HL-60 (cell line): ENCODE results near the gene KDM3A.

ENCODE experiments used
- DNase-seq, 2 experiments: peaks; one replicate each; pipeline ENCODE4 v3.0.0-alpha.2; 2010 to 2020; ENCODE audit warnings: low read depth in 1 of 2, low spot score in 1 of 2
- H3K27ac ChIP-seq: fragments of 250-450 bp; sonication (Bioruptor Pico); replicated peaks from 2 replicates; pipeline ENCODE4 v1.5.1; 2020; ENCODE audit warnings: mild to moderate bottlenecking, moderate library complexity
- H3K27me3 ChIP-seq: fragments of 250-450 bp; sonication (Bioruptor Pico); 2 replicates; pipeline ENCODE4 v1.5.1; 2021; ENCODE audit warnings: mild to moderate bottlenecking, moderate library complexity; ENCODE audit not compliant: insufficient read depth, poor library complexity, severe bottlenecking
- H3K4me3 ChIP-seq: replicated peaks from 2 replicates; pipeline ENCODE4 v1.5.1; 2011; ENCODE audit warnings: mild to moderate bottlenecking, control low read depth, low read length; ENCODE audit not compliant: insufficient read depth
- CTCF ChIP-seq: IDR thresholded peaks from one replicate; pipeline ENCODE4 v1.5.1; 2011; ENCODE audit warnings: low read length, control low read depth, inconsistent platforms; ENCODE audit not compliant: insufficient read depth
- GABPA ChIP-seq: IDR thresholded peaks from 2 replicates; pipeline ENCODE4 v1.6.1; 2012; ENCODE audit warnings: low read depth
- POLR2AphosphoS5 ChIP-seq: IDR thresholded peaks from 2 replicates; pipeline ENCODE4 v1.6.1; 2012; ENCODE audit warnings: low read depth
- SPI1 ChIP-seq: IDR thresholded peaks from 2 replicates; pipeline ENCODE4 v1.6.1; 2012; ENCODE audit warnings: low read depth, mild to moderate bottlenecking, borderline replicate concordance
- TF ChIP-seq, protein P1 (sequence below): IDR thresholded peaks from 2 replicates; pipeline ENCODE4 v1.6.1; 2012; ENCODE audit warnings: low read depth; ENCODE audit not compliant: insufficient replicate concordance

KDM3A gene

DNA sequence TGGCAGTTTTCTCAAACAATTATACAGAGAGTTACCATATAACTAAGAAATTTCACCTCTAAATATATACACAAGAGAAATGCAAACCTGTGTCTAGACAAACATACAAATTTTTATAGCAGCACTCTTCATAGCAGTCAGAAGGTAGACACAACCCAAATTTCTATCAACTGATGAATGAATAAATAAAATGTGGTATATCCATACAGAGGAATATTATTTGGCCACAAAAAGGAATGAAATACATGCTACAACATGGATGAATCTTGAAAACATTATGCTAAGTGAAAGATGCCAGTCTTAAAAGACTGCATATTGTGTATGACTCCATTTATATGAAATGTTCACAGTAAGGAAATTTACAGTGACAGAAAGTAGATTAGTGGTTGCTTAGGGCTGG is 30.6 kb upstream of the KDM3A start:
- Histone ChIP-seq H3K27me3 (no peaks in the 10 kb centered on the region), H3K27ac (no peak overlapping the region), H3K4me3 (no peak overlapping the region)
- no peak for DNase-seq
- TF ChIP-seq POLR2AphosphoS5 (no peak), CTCF (no peak), SPI1 (no peak), GABPA (no peak)
- TF ChIP-seq, protein P1, sequence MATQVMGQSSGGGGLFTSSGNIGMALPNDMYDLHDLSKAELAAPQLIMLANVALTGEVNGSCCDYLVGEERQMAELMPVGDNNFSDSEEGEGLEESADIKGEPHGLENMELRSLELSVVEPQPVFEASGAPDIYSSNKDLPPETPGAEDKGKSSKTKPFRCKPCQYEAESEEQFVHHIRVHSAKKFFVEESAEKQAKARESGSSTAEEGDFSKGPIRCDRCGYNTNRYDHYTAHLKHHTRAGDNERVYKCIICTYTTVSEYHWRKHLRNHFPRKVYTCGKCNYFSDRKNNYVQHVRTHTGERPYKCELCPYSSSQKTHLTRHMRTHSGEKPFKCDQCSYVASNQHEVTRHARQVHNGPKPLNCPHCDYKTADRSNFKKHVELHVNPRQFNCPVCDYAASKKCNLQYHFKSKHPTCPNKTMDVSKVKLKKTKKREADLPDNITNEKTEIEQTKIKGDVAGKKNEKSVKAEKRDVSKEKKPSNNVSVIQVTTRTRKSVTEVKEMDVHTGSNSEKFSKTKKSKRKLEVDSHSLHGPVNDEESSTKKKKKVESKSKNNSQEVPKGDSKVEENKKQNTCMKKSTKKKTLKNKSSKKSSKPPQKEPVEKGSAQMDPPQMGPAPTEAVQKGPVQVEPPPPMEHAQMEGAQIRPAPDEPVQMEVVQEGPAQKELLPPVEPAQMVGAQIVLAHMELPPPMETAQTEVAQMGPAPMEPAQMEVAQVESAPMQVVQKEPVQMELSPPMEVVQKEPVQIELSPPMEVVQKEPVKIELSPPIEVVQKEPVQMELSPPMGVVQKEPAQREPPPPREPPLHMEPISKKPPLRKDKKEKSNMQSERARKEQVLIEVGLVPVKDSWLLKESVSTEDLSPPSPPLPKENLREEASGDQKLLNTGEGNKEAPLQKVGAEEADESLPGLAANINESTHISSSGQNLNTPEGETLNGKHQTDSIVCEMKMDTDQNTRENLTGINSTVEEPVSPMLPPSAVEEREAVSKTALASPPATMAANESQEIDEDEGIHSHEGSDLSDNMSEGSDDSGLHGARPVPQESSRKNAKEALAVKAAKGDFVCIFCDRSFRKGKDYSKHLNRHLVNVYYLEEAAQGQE: no peak

DNA sequence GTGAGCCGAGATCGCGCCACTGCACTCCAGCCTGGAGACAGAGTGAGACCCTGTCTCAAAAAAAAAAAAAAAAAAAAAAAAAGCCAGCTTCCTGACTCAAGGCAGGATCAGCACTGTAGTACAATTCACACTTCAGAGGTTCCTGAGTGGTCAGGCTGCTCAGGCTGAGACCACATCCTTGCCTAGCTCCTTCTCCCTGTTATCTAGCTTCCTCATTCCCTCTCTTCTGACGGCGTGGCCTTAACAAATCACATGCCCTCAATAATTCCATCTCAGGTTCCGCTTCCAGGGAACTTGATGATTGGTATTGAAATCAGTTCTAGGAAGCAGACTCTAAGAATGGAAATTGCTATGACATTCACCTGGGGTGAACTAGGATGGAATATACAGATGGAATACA is 29.8 kb upstream of the KDM3A start:
- H3K27me3 ChIP-seq: no peaks in the 10 kb centered on the region
- DNase-seq: no peak
- H3K4me3 ChIP-seq: no peak overlapping the region
- H3K27ac ChIP-seq: no peak overlapping the region
- TF ChIP-seq, protein P1: no peak
- TF ChIP-seq SPI1 (no peak), GABPA (no peak), CTCF (no peak), POLR2AphosphoS5 (no peak)

GRCh38 chr2:86412007-86412406 is 29.2 kb upstream of the KDM3A start:
- no peak for DNase-seq
- Histone ChIP-seq H3K27me3 (no peaks in the 10 kb centered on the region), H3K27ac (no peak overlapping the region), H3K4me3 (no peak overlapping the region)
- no peak for TF ChIP-seq GABPA
- TF ChIP-seq CTCF: no peak
- TF ChIP-seq SPI1: no peak
- TF ChIP-seq, protein P1: no peak
- TF ChIP-seq POLR2AphosphoS5: no peak
